A172 (cell line): ENCODE results near the gene RNF26. TPM values are rescaled to one million over a fixed set of nuclear protein-coding genes. Genes with fewer than 3 reads are reported as not detected.
"Not testable (repeated sequence)": the region's sequence is repeated elsewhere in the genome, so short reads cannot be mapped to it uniquely, and the experiment has no call there.

ENCODE experiments used
- DNase-seq: peaks from one replicate; pipeline ENCODE4 v3.0.0-alpha.2; 2015; ENCODE audit warnings: low spot score
- total RNA-seq: library from RNA; depleted of rRNA; stranded (reverse); fragments of >200 nt; shearing (Covaris generic); gene quantifications from 2 replicates; pipeline ENCODE4 v1.2.3, GENCODE V29; 2014

RNF26 gene
- total RNA-seq, 1 experiment from 2014 or later, result 3.9 TPM

- DNase-seq, result no peak
Observed at GRCh38 chr11:119371067-119371601, 36.8 kb downstream of the RNF26 start.

DNA sequence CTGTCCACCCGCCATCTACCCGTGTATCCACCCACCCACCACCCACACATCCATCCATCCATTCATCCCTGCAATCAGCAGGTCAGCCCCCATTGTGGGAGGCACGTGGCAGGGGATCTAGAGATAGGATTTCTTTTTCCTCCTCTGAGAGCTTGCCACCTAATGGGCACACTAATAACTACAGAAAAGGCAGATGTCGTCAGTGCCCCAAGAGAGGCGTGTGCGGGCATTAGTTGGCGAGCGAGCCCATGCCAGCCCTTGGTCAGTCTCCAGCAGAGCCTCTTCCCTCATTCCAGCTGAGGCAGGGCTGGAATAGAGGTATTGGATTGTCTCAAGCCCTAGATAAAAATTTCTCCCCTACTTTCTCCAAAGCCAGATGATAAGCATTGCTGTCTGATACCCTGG, 37.5 kb downstream of the RNF26 start:
- peak; percentile 29 for DNase-seq

GRCh38 chr11:119372260-119373058, 38.1 kb downstream of the RNF26 start:
- no peak for DNase-seq

DNA sequence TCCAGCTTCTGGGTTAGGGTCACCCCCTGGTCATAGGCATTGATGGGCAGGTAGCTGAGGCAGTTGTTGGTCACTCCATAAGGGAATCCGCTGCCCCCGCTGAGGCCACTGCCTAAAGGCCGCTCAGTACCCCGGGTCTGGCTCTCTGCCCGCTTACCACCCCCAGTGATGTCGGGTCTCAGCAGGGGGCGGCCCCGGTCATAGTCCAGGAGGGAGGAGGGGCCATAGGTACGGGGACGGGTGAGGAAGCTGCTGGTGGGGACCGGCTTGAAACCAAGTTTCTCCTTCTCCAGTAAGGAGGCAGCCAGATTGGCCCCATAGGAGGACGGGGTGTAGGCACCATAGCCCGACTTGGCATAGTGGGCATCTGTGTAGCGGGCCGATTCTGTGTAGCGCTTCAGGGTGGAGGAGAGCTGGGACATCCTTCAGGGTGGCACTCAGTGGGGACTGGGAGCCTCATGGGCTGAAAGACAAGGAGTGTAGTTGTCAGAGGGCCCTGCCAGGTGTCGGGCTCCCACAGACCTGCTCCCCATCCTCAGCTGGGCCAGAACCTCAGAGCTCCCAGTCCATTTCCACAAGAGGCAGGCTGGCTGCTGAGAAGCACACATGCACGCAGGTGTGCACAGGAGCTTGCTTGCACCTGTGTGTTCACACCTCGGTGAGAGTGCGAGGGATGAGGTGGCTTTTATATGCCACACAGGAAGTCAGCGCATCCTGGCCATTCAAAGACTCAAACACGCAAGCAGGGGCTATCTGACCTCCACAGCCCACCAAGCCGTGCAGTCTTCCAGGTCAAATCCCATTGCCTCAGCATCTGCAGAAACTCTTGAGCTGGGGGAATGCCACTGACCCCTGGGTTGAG, 39.0 kb downstream of the RNF26 start:
- no peak for DNase-seq

DNA sequence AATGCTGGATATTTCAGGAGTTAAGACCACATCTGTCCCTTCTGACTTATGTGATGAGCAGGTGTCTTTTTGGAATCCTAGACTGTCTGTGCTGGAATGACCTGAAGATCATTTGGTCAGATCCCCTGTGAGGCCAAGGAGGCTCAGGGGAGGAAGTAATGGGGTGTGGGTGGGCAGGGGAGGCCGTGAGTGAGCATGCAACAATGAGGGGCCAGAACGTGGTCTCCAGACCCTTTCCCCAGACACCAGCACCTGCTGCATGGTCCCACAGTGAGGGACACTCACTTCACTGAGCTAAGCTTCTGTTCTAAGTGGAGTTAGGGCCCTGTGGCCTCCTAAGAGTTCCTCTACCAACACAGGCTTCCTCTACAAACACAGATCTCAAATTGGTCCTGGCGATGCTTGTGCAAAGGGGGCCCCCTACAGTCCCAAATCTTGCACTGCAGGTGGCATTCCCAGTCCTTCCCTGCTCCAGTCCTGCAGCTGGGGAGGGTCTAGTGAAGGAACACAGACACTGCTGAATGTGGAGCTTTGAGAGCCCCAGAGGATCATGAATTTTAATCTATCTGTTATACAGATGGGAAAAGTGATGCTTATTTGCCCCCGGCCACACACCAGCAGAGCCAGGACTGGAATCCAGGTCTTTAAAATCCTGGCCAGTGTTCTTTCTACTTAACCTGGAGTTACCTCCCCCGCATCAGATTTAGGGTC, 39.7 kb downstream of the RNF26 start:
- peak; percentile 59 for DNase-seq

DNA sequence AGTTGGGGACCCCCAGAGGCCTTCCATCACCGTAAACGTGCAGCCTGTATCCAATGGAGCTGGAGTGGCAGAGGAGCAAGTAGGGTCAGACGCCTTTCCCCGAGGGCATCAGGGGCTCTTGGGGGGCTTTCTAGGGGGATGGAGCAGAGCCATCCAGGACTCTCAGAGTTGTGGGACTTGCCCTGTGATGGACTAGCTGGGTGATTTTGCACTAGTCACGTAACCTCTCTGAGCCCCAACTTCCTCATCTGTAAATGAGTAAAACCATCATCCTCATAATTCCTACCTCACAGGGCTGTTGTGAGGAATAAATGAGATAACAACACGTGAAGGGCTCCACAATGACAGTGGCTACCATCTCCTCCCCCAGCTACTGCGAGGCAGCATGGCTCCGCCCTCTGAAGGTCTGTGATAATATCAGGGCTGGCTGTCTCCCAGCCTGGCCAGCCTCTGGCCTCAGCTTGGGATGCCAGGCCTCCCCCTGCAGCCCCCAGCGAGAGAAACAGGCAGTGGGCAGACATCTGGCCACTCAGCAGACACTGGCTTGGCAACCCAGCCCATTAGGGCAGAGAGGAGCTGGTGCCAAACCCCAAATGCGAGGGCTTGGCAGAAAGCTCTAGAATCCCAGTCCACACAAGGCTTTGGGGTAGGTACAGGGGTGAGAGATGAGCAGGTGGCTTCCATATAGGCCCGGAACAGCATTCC, 40.5 kb downstream of the RNF26 start:
- no peak for DNase-seq

DNA sequence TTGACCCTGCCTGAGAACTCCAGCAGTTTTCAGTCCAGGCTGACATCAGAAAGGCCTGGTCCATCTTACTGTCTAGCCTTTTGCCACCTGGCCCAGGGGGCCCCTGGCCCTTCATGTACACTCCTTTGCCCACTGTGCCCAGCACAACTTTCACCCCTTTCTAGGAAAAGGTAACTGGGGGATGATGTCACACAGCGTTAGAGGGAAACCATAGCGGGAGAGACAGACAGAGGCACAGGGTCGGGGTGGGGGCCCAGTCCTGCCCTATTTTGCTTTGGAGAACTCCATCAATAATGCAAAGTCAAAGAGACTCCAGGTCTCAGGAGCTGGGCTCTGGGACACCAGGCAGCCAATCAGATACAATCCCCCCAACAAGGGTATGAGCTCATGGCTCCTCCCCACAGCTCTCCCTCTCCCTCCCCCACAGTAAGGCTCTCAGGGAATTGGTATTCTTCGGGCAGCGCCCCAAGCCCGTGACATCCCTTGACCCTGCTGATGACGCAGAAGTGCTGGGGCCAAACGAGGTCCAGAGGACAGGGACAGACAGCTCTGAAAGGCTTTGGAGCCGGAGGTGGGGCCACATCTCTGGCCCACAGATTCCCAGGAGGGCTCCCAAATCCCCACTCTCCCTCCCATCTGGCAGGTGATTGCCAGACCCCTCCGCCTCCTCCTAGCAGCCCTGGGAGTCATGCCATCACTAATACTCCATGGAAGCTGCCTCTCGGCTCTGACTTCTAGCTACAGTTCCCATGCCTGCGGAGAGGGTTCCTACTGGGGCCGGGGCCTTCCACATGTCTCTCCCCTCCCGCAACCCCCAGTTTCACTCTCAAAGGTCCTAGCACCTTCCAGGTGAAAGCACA, 41.2 kb downstream of the RNF26 start:
- DNase-seq, result no peak

- no peak for DNase-seq
Observed at GRCh38 chr11:119376197-119376847, 42.0 kb downstream of the RNF26 start.

- no peak for DNase-seq
Observed at GRCh38 chr11:119377112-119377901, 43.0 kb downstream of the RNF26 start.

DNA sequence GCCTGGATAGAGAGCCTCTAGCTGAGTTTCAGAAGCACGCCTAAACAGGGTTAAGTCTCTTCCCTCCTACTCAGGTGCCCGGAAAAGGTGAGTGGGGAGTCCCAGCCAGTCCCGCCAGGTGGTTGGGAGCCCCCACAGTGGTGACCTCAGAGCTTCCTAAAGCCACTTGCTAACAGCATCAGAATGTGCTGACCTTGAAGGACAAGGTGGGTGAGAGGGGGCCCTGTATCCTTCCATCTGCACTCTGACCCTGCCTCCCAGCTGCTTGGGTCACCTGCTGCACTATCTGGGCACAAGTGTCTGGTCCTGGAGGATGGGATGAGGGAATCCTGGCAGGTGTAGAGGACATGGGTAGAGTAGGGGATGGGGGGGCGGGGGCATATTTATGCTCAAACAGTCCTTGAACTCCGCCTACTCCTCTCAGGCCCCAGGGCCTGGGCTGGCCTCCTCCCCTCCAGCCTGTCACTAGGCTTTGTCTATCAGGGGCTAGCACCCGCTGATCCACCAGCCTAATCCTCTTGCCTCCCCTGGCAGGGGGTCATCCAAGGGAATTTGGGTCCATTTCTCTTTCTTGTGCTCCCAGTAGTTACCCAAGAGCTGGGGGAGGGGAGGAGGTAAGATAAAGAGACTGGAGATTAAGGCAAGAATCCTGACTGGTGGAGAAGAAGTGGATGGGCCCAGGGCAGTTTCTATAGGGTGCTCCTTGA, 43.8 kb downstream of the RNF26 start:
- no peak for DNase-seq

GRCh38 chr11:119378851-119379465, 44.6 kb downstream of the RNF26 start:
- DNase-seq, result no peak

DNA sequence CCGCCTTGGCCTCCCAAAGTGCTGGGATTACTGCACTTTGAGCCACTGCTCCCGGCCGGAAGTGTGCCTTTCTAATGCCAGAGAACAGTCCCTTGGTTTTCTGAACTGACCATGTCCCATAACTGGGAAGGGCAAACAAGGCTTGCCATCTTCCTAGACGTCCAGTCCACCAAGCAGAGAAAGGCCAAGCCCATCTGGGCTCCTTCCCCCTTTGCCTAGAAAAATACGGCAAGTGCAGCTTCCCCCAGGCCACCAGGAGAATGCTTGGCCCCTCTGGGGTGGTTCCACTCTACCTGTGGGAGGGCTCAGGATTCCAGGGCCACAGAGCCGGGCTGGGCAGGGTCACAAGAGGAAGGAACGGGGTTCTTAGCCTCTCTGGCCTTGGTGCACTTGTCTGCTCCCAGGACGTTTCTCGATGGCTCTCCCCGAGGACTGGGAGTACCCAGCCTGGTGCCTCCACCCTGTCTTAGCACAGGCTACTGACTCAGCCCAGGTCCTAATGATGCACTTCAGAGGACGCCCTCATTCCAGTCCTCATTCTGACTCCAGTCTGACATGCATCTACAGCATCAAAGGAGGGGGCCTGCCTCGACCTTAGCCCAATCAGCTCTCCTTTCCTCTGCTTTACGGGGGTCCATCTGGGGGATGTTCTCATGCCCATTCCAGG, 46.0 kb downstream of the RNF26 start:
- no peak for DNase-seq

DNA sequence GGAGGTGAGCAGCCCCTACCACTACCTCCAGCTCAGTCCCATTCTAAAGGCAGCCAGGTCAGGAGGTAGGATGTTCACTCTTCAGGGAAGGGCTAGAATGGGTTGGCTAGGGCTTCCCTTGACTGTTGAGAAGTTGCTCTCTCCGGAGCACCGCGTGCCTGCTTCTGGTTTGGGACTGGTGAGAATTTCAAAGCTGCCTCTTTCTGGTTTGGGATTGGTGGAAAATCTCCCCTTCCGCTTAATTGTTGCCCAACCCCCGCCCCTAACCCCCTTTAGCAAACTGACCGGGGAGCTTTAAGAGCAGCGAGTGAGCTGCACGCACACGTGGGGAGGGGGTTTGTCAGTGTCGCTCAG, 46.5 kb downstream of the RNF26 start:
- DNase-seq, result no peak

DNA sequence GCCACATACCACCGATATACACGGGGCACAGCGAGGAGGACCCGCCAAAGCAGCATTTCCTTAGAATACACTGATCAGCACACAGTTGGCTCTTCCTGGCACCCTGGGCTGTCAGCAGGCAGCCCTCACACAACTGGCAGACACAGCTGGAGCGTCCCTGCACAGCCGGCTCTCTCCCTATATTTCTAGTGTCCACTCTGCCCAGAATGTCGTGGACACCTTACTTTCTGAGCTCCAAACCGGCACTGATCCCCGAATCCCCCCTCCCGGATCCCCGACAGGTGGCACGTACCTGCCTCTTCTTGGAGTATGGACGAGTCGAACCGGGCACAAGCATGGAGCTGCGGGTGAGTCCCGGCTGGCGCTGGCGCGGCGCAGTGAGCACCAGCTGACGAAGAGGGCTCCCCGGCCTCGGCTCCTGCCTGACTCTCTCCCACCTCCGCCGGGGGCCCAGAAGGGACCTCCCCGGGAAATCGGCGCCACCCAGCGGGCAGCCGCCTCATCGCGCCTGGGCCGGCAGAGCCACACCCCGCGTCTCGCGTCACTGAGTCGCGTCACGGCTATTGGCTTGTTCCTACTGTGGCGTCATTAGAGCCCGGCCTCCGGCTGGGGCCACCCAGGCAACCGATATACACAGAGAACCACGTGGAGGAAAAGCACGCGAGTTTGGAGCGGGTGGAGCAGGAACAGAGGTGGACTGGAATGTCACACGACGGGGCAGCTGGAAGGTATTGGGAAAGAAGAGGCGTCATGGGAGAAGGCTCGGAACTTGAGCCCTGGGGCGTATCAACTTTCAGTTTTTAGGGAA, 47.1 kb downstream of the RNF26 start, which contains the start of gene USP2:
USP2 (minus strand) TSS at position 510 of the 808 bp plus-strand sequence. CDS start 8,210 bp downstream, outside the sequence.
- peak; percentile 81 for DNase-seq

DNA sequence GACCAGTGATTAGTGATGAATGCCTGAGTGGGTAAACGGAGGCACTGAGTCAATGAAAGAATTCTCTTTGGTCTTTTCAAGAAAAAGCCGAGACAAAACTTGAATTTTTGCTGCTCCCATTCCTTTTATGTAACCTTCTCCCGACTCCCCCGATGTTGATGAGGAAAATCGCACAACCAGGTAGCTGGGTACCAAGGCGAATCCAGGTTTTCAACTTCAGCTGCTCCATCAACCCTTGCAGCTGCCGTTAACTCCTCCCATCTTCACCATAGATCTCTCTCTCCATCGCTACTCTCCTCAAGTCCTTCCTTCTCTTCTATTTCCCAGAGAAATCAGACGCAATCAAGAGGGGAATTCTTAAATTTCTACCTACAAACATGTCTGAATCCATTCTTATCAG, 47.8 kb downstream of the RNF26 start:
- DNase-seq, result no peak

DNA sequence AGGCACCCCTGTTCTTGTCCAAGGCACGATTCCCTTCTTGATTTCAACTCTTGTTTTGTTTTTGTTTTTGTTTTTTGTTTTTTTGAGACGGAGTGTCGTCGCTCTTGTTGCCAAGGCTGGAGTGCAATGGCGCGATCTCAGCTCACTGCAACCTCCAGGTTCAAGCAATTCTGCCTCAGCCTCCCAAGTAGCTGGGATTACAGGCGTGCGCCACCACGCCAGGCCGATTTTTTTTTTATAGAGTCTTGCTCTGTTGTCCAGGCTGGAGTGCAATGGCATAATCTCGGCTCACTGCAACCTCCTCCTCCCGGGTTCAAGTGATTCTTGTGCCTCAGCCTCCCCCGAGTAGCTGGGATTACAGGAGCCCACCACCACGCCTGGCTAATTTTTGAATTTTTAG, 48.2 kb downstream of the RNF26 start:
- not testable (repeated sequence) for DNase-seq
